ENCODE data around the gene ABCA8. TPM values are rescaled to one million over a fixed set of nuclear protein-coding genes. Genes with fewer than 3 reads are reported as not detected.

The ABCA8 gene
- total RNA-seq, 2 experiments from 2014 or later, result not detected

GRCh38 chr17:68871447-68871846, 83.7 kb downstream of the ABCA8 start:
- no peak for DNase-seq
- CTCF ChIA-PET, result no interaction called here

GRCh38 chr17:68870976-68871375, 84.2 kb downstream of the ABCA8 start:
- Mint-ChIP-seq H3K9me3 (no peaks in the 10 kb centered on the region), H3K27me3 (no peaks in the 10 kb centered on the region), H3K36me3 (ENCODE audit: low read depth) (no peaks in the 10 kb centered on the region), H3K4me1 (ENCODE audit: low read depth) (no peaks in the 10 kb centered on the region), H3K4me3 (no peak overlapping the region), H3K27ac (no peak overlapping the region)
- DNase-seq (no peak), ATAC-seq (ENCODE audit: poor library complexity) (no peak)
- Histone ChIP-seq H3K4me1 (ENCODE audit: insufficient read depth, low read length) (no peaks in the 10 kb centered on the region), H3K4me3 (ENCODE audit: low read length) (no peak overlapping the region), H3K27ac (ENCODE audit: low read depth in 1 of 2, low read length in 2 of 2) (no peak overlapping the region), H3K27me3 (ENCODE audit: control insufficient read depth in 1 of 2, insufficient read depth in 2 of 2, low read length in 2 of 2) (no peaks in the 10 kb centered on the region), H3K9me3 (ENCODE audit: control insufficient read depth in 1 of 2, insufficient read depth in 1 of 2, low read length in 2 of 2) (no peaks in the 10 kb centered on the region), H3K36me3 (ENCODE audit: insufficient read depth, low read length) (no peaks in the 10 kb centered on the region)
- intact Hi-C loops (cut with DNase I, micrococcal nuclease), result no loop called here
- POLR2A ChIA-PET, result no interaction called here
- TF ChIP-seq CTCF (IDR thresholded peaks at IDR 0.05), result no peak
- CTCF ChIA-PET, result no interaction called here

More at GRCh38 chr17:68871447-68871846, 83.7 kb downstream of the ABCA8 start:
- Mint-ChIP-seq H3K9me3 (no peaks in the 10 kb centered on the region), H3K36me3 (ENCODE audit: low read depth) (no peaks in the 10 kb centered on the region), H3K27me3 (no peaks in the 10 kb centered on the region), H3K4me1 (ENCODE audit: low read depth) (no peaks in the 10 kb centered on the region), H3K27ac (no peak overlapping the region), H3K4me3 (no peak overlapping the region)
- TF ChIP-seq CTCF (IDR thresholded peaks at IDR 0.05), result no peak
- ATAC-seq (ENCODE audit: poor library complexity), result no peak
- intact Hi-C loops (cut with DNase I, micrococcal nuclease), result no loop called here
- Histone ChIP-seq H3K9me3 (ENCODE audit: control insufficient read depth in 1 of 2, insufficient read depth in 1 of 2, low read length in 2 of 2) (no peaks in the 10 kb centered on the region), H3K27me3 (ENCODE audit: control insufficient read depth in 1 of 2, insufficient read depth in 2 of 2, low read length in 2 of 2) (no peaks in the 10 kb centered on the region), H3K4me3 (ENCODE audit: low read length) (no peak overlapping the region), H3K27ac (ENCODE audit: low read depth in 1 of 2, low read length in 2 of 2) (no peak overlapping the region), H3K4me1 (ENCODE audit: insufficient read depth, low read length) (no peaks in the 10 kb centered on the region), H3K36me3 (ENCODE audit: insufficient read depth, low read length) (no peaks in the 10 kb centered on the region)
- POLR2A ChIA-PET, result no interaction called here

GRCh38 chr17:68870161-68870826, 84.9 kb downstream of the ABCA8 start:
- intact Hi-C loops (cut with DNase I, micrococcal nuclease), result no loop called here
- Mint-ChIP-seq H3K4me3 (no peak overlapping the region), H3K9me3 (no peaks in the 10 kb centered on the region), H3K27ac (no peak overlapping the region), H3K4me1 (ENCODE audit: low read depth) (no peaks in the 10 kb centered on the region), H3K27me3 (no peaks in the 10 kb centered on the region), H3K36me3 (ENCODE audit: low read depth) (no peaks in the 10 kb centered on the region)
- TF ChIP-seq CTCF (IDR thresholded peaks at IDR 0.05), result no peak
- Histone ChIP-seq H3K9me3 (ENCODE audit: control insufficient read depth in 1 of 2, insufficient read depth in 1 of 2, low read length in 2 of 2) (no peaks in the 10 kb centered on the region), H3K4me3 (ENCODE audit: low read length) (no peak overlapping the region), H3K27me3 (ENCODE audit: control insufficient read depth in 1 of 2, insufficient read depth in 2 of 2, low read length in 2 of 2) (no peaks in the 10 kb centered on the region), H3K4me1 (ENCODE audit: insufficient read depth, low read length) (no peaks in the 10 kb centered on the region), H3K27ac (ENCODE audit: low read depth in 1 of 2, low read length in 2 of 2) (no peak overlapping the region), H3K36me3 (ENCODE audit: insufficient read depth, low read length) (no peaks in the 10 kb centered on the region)
- DNase-seq (no peak), ATAC-seq (ENCODE audit: poor library complexity) (no peak)
- ChIA-PET POLR2A (no interaction called here), CTCF (interaction anchor here (1.3 kb wide), 1 partner anchor 20 kb away, joined by 3 read pairs; no protein-coding TSS in a partner anchor)
